Upper lobe of left lung (tissue), 6 donors: ENCODE results near the gene RSPRY1. TPM values are rescaled to one million over a fixed set of nuclear protein-coding genes. Genes with fewer than 3 reads are reported as not detected.
A peak's percentile ranks its signal among the peaks of the same experiment; 100 is the strongest.

Experiments used
- ATAC-seq, 2 donors: fragments of 200-7000 bp; cut with Tn5 transposase; one replicate each; pipeline ENCODE4 v1.9.1; 2022; ENCODE audit warnings: mild to moderate bottlenecking in 2 of 2, moderate library complexity in 2 of 2; ENCODE audit not compliant: low FRiP score in 2 of 2
- DNase-seq, 2 donors: peaks; one replicate each; pipeline ENCODE4 v3.0.0-alpha.2; 2019 to 2020
- H3K27ac ChIP-seq, 4 donors: fragments of 200-600 bp; sonication (generic); one replicate each; pipeline ENCODE4 v1.5.1; 2016 to 2019
- H3K27me3 ChIP-seq, 4 donors: fragments of 200-600 bp; sonication (generic); one replicate each; pipeline ENCODE4 v1.5.1; 2017 to 2019
- H3K36me3 ChIP-seq, 4 donors: fragments of 200-600 bp; sonication (generic); one replicate each; pipeline ENCODE4 v1.5.1; 2016 to 2019
- H3K4me1 ChIP-seq, 4 donors: fragments of 200-600 bp; sonication (generic); one replicate each; pipeline ENCODE4 v1.5.1; 2018 to 2019
- H3K4me3 ChIP-seq, 4 donors: fragments of 200-600 bp; sonication (generic); one replicate each; pipeline ENCODE4 v1.5.1; 2017 to 2019; ENCODE audit warnings: mild to moderate bottlenecking in 2 of 4, moderate library complexity in 1 of 4
- H3K9me3 ChIP-seq, 4 donors: fragments of 200-600 bp; sonication (generic); one replicate each; pipeline ENCODE4 v1.5.1; 2018 to 2019
- EP300 ChIP-seq, 4 donors: sonication (generic); formaldehyde crosslinking; IDR thresholded peaks; one replicate each; pipeline ENCODE4 v1.5.1; 2017; ENCODE audit warnings: antibody characterized with exemption in 4 of 4, control low read depth in 2 of 4
- POLR2A ChIP-seq, 4 donors: fragments of 450-650 bp; IDR thresholded peaks; one replicate each; pipeline ENCODE4 v1.5.1; 2016 to 2017; ENCODE audit warnings: antibody characterized with exemption in 4 of 4, mild to moderate bottlenecking in 2 of 4
- POLR2AphosphoS5 ChIP-seq, 2 donors: sonication (generic); formaldehyde crosslinking; IDR thresholded peaks; one replicate each; pipeline ENCODE4 v1.5.1; 2017; ENCODE audit warnings: antibody characterized with exemption in 2 of 2
- WGBS, 2 donors: methylation state at CpG; one replicate each; pipeline ENCODE4 v1.1.5; 2017 to 2018; 5-methylcytosine and 5-hydroxymethylcytosine counted together
- total RNA-seq, 6 donors: library from RNA; depleted of rRNA in 4 of 6; stranded (reverse); fragments of >200 nt in 4 of 6; gene quantifications; one replicate each; pipeline versions ENCODE4 v1.1.0 to v1.2.1, GENCODE V29; 2016 to 2021
- TF ChIP-seq, protein P1 (sequence below), 6 experiments: fragments of 450-650 bp in 4 of 6; fragments of 200-600 bp in 2 of 6; sonication (generic) in 2 of 6; IDR thresholded peaks; one replicate each; pipeline ENCODE4 v1.5.1; 2016 to 2019; ENCODE audit warnings: antibody characterized with exemption in 6 of 6
- donor health status: DM: no; HTN: no; CAD: no; lungs with moderate emphysema.
- donor health status: DM: no; HTN: yes; CAD: no; lungs with severe emphysema.

The RSPRY1 gene
- total RNA-seq, 6 donors from 2014 or later, result 26.9 to 102 (median 30.3) TPM

DNA sequence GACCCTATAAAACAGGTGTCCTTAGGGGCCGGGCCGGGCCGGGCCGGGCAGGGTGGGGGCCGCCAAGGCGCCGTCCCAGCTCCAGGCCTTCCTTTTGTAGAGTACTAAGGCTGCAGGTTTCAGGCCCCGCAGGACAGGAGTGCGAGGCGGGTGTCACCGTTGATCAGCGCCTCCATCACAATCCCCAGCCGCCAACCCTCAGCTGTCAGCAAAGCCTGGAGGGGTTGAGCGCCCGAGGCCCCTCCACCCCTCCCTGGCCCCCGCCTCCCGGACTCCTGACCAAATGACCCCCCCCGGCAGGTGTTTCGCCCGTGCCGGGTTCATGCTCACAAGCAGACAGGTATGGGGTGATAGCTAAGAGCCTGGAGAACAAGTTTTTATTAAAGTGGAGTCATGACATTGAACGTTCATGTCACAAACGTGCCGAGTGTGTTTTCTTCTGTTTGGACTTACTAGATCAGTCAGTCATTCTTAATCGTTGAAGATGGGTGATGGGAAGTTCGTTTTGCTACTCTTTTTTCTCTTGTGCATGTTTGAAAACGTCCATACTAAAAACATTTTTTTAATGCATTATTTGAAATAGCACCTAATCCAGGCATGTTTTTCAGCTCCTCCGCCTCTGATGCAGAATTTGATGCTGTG, 59.5 kb downstream of the RSPRY1 start:
- ATAC-seq, result peak; percentile 52 to 57
- Histone ChIP-seq H3K9me3 (no peaks in the 10 kb centered on the region), H3K27ac (peak overlapping the region; percentile 90 to 95 (median 93)), H3K27me3 (no peaks in the 10 kb centered on the region), H3K4me3 (peak overlapping the region; percentile 59 to 84 (median 62)), H3K36me3 (peaks cover 13 to 38% (median 25%) of the 10 kb centered on the region in 4 donors), H3K4me1 (peaks cover 17 to 26% (median 22%) of the 10 kb centered on the region in 4 donors)
- peak in 1 of 2 donors; percentile 56 for DNase-seq
- TF ChIP-seq POLR2AphosphoS5 (IDR thresholded peaks at IDR 0.05), result no peak
- TF ChIP-seq, protein P1, sequence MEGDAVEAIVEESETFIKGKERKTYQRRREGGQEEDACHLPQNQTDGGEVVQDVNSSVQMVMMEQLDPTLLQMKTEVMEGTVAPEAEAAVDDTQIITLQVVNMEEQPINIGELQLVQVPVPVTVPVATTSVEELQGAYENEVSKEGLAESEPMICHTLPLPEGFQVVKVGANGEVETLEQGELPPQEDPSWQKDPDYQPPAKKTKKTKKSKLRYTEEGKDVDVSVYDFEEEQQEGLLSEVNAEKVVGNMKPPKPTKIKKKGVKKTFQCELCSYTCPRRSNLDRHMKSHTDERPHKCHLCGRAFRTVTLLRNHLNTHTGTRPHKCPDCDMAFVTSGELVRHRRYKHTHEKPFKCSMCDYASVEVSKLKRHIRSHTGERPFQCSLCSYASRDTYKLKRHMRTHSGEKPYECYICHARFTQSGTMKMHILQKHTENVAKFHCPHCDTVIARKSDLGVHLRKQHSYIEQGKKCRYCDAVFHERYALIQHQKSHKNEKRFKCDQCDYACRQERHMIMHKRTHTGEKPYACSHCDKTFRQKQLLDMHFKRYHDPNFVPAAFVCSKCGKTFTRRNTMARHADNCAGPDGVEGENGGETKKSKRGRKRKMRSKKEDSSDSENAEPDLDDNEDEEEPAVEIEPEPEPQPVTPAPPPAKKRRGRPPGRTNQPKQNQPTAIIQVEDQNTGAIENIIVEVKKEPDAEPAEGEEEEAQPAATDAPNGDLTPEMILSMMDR (IDR thresholded peaks at IDR 0.05), result no peak
- TF ChIP-seq POLR2A (IDR thresholded peaks at IDR 0.05), result no peak
- TF ChIP-seq EP300 (IDR thresholded peaks at IDR 0.05), result no peak
- 6 to 8% methylated on average over 12 to 17 of the region's 28 CpGs for WGBS, 2 donors

DNA sequence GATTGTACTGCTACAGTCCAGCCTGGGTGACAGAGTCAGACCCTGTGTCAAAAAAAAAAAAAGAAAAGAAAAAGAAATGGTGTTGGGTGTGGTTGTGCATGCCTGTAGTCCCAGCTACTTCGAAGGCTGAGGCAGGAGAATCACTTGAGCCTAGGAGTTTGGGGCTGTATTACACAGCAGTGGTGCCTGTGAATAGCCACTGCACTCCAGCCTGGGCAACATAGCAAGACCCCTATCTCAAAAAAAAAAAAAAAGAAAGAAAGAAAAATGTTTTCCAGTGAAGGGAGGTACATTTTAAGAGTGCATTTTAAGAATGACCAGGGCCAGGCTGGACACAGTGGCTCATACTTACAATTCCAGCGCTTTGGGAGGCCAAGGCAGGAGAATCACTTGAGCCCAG, 65.2 kb downstream of the RSPRY1 start:
- 93 to 95% methylated on average over 2 of the region's 2 CpGs for WGBS, 2 donors
- no peak for ATAC-seq
- Histone ChIP-seq H3K36me3 (peaks cover 45 to 85% (median 65%) of the 10 kb centered on the region in 4 donors), H3K4me3 (no peak overlapping the region), H3K27me3 (no peaks in the 10 kb centered on the region), H3K4me1 (peaks cover 7 to 16% (median 11%) of the 10 kb centered on the region in 4 donors), H3K27ac (peak overlapping the region; percentile 30 to 70 (median 56)), H3K9me3 (no peaks in the 10 kb centered on the region)
- DNase-seq, result no peak
- no peak for TF ChIP-seq POLR2A (IDR thresholded peaks at IDR 0.05)
- TF ChIP-seq POLR2AphosphoS5 (IDR thresholded peaks at IDR 0.05), result no peak
- no peak for TF ChIP-seq EP300 (IDR thresholded peaks at IDR 0.05)
- TF ChIP-seq, protein P1 (IDR thresholded peaks at IDR 0.05), result no peak

DNA sequence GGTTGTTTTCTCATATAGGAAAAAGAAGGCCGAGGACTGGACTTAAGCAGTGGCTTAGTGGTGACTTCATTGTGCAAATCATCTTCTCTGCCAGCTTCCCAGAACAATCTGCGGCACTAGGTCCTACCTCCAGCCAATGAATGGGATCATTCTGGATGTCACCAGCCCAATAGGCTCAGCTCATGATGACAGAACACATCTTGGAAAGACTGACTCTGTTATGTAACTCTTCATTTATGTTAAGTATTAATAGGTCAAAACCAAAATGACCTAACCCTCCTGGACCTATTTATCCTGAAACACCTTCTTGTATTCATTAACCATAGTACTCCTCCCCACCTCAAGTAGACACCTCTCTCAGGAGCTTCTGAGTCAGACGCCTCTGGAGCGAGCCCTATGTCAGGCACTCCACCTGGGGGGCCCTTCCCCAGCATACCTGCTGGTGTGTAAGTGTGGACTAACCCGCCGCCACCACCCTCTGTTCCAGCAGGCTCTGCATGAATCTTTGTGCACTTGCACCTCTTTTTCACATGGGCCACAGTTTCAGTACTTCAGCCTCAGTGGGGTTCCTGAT, 66.1 kb downstream of the RSPRY1 start:
- peaks cover 50 to 86% (median 71%) of the 10 kb centered on the region in 4 donors for H3K36me3 ChIP-seq
- H3K27ac ChIP-seq, result peak overlapping the region; percentile 30 to 70 (median 56)
- DNase-seq (peak in 1 of 2 donors; percentile 75), ATAC-seq (peak; percentile 69 to 90)
- H3K4me1 ChIP-seq, result peaks cover 0 to 11% (median 3%) of the 10 kb centered on the region in 4 donors
- no peaks in the 10 kb centered on the region for H3K9me3 ChIP-seq
- 73 to 84% methylated on average over 6 of the region's 6 CpGs for WGBS, 2 donors
- H3K4me3 ChIP-seq, result no peak overlapping the region
- TF ChIP-seq, protein P1 (IDR thresholded peaks at IDR 0.05), result no peak
- no peak for TF ChIP-seq EP300 (IDR thresholded peaks at IDR 0.05)
- TF ChIP-seq POLR2AphosphoS5 (IDR thresholded peaks at IDR 0.05), result no peak
- TF ChIP-seq POLR2A (IDR thresholded peaks at IDR 0.05), result no peak
- no peaks in the 10 kb centered on the region for H3K27me3 ChIP-seq

DNA sequence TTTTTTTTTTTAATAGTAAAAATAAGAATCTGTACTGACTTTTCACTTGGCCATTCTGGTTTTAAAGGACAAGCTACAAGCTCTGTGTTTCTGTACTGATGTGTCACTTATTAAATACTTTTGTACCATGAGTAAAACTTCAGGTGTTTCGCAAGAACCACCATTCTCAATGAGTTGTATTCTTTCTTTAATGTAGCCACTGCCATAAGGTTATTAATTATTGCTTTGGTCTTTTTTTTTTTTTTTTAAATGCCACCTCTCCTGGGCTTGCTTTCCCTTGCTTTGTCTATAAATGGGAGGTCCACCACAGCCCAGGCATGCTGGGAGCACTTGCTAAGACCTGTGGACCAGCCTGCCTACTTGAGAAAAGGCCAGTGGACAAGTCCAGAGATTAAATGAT, 67.3 kb downstream of the RSPRY1 start:
- peak overlapping the region in 3 of 4 donors; percentile 6 to 51 (median 33) for H3K27ac ChIP-seq
- WGBS, 2 donors, result 79 to 87% methylated on average over 1 of the region's 1 CpG
- ATAC-seq, result no peak

More for the DNA sequence above, 67.3 kb downstream of the RSPRY1 start:
- H3K4me3 ChIP-seq, result no peak overlapping the region
- TF ChIP-seq POLR2AphosphoS5 (IDR thresholded peaks at IDR 0.05) (no peak), POLR2A (IDR thresholded peaks at IDR 0.05) (no peak), EP300 (IDR thresholded peaks at IDR 0.05) (no peak)
- TF ChIP-seq, protein P1 (IDR thresholded peaks at IDR 0.05), result no peak
- no peak for DNase-seq
- H3K36me3 ChIP-seq, result peaks cover 52 to 85% (median 77%) of the 10 kb centered on the region in 4 donors
- H3K9me3 ChIP-seq, result no peaks in the 10 kb centered on the region
- no peaks in the 10 kb centered on the region for H3K27me3 ChIP-seq
- peaks cover 0 to 11% (median 3%) of the 10 kb centered on the region in 4 donors for H3K4me1 ChIP-seq
